MM.1S (cell line): ENCODE measurements around the gene SPHK1.

ENCODE experiments used
- DNase-seq: peaks from one replicate; pipeline ENCODE4 v3.0.0-alpha.2; 2015
- H2AFZ ChIP-seq: fragments of 300-600 bp; sonication (generic); 2 replicates; pipeline ENCODE4 v1.6.0; 2016; ENCODE audit warnings: antibody characterized with exemption, low read length
- H3F3A ChIP-seq: fragments of 300-600 bp; sonication (generic); 2 replicates; pipeline ENCODE4 v1.6.1; 2016; ENCODE audit warnings: mild to moderate bottlenecking, antibody characterized with exemption, low read length, moderate library complexity, mixed read lengths; ENCODE audit not compliant: insufficient read depth
- H3K27ac ChIP-seq: fragments of 300-600 bp; sonication (generic); 2 replicates; pipeline ENCODE4 v1.5.1; 2016; ENCODE audit warnings: mild to moderate bottlenecking, low read length
- H3K27me3 ChIP-seq: fragments of 300-600 bp; sonication (generic); replicated peaks from 2 replicates; pipeline ENCODE4 v1.6.0; 2016; ENCODE audit warnings: low read length; ENCODE audit not compliant: insufficient read depth
- H3K36me3 ChIP-seq: fragments of 300-600 bp; sonication (generic); replicated peaks from 2 replicates; pipeline ENCODE4 v1.6.1; 2016; ENCODE audit warnings: mild to moderate bottlenecking, low read length, mixed read lengths; ENCODE audit not compliant: insufficient read depth
- H3K4me1 ChIP-seq: fragments of 300-600 bp; sonication (generic); 2 replicates; pipeline ENCODE4 v1.6.1; 2016; ENCODE audit warnings: low read length, mixed read lengths
- H3K4me2 ChIP-seq: fragments of 300-600 bp; sonication (generic); 2 replicates; pipeline ENCODE4 v1.6.0; 2016; ENCODE audit warnings: low read depth, low read length
- H3K4me3 ChIP-seq: fragments of 300-600 bp; sonication (generic); 2 replicates; pipeline ENCODE4 v1.5.1; 2016; ENCODE audit warnings: low read length, mixed read lengths
- H3K79me2 ChIP-seq: fragments of 300-600 bp; sonication (generic); 2 replicates; pipeline ENCODE4 v1.6.1; 2016; ENCODE audit warnings: mixed run types, low read length, mixed read lengths
- H3K9ac ChIP-seq: fragments of 300-600 bp; sonication (generic); 2 replicates; pipeline ENCODE4 v1.6.1; 2016; ENCODE audit warnings: low read length, mixed read lengths
- H3K9me2 ChIP-seq: fragments of 300-600 bp; sonication (generic); replicated peaks from 2 replicates; pipeline ENCODE4 v1.6.1; 2016; ENCODE audit warnings: mild to moderate bottlenecking, low read length, mixed read lengths; ENCODE audit not compliant: insufficient read depth
- H3K9me3 ChIP-seq: fragments of 300-600 bp; sonication (generic); replicated peaks from 2 replicates; pipeline ENCODE4 v1.6.1; 2016; ENCODE audit warnings: mild to moderate bottlenecking, low read length, mixed read lengths; ENCODE audit not compliant: insufficient read depth
- H4K20me1 ChIP-seq: fragments of 300-600 bp; sonication (generic); 2 replicates; pipeline ENCODE4 v1.6.1; 2016; ENCODE audit warnings: mild to moderate bottlenecking, low read length, moderate library complexity, mixed read lengths; ENCODE audit not compliant: insufficient read depth
- CTCF ChIP-seq: fragments of 300-600 bp; sonication (generic); IDR thresholded peaks from 2 replicates; pipeline ENCODE4 v1.5.1; 2016; ENCODE audit warnings: antibody characterized with exemption, low read length, mixed read lengths
- EZH2 ChIP-seq: fragments of 300-600 bp; sonication (generic); optimal IDR thresholded peaks from 2 replicates; pipeline ENCODE3; 2017; ENCODE audit warnings: low read depth, mild to moderate bottlenecking, antibody characterized with exemption, low read length, mixed read lengths
- EZH2phosphoT487 ChIP-seq: fragments of 300-600 bp; sonication (generic); IDR thresholded peaks from 2 replicates; pipeline ENCODE4 v1.6.1; 2018; ENCODE audit warnings: antibody characterized with exemption, low read length

The SPHK1 gene

GRCh38 chr17:76410328-76410965 lies 26.0 kb downstream of the SPHK1 start:
- H3K4me3 ChIP-seq = no peak overlapping the region
- no peak overlapping the region for H3K27ac ChIP-seq
- H4K20me1 ChIP-seq = peaks cover 5% of the 10 kb centered on the region; the same call in 1 of the 2 replicates
- H3K27me3 ChIP-seq = no peaks in the 10 kb centered on the region
- H2AFZ ChIP-seq = no peak overlapping the region
- H3K9me3 ChIP-seq = no peaks in the 10 kb centered on the region
- no peaks in the 10 kb centered on the region for H3K9me2 ChIP-seq
- TF ChIP-seq EZH2 = no peak
- no peak for TF ChIP-seq CTCF
- no peak for TF ChIP-seq EZH2phosphoT487
- H3F3A ChIP-seq = no peaks in the 10 kb centered on the region
- no peak for DNase-seq
- no peaks in the 10 kb centered on the region for H3K36me3 ChIP-seq
- H3K9ac ChIP-seq = no peak overlapping the region
- peaks cover 65% of the 10 kb centered on the region for H3K79me2 ChIP-seq
- H3K4me2 ChIP-seq = no peak overlapping the region
- H3K4me1 ChIP-seq = peaks cover 4% of the 10 kb centered on the region; the same call in 1 of the 2 replicates

- TF ChIP-seq CTCF = no peak
- TF ChIP-seq EZH2 = no peak
- TF ChIP-seq EZH2phosphoT487 = no peak
- H3K9me3 ChIP-seq = no peaks in the 10 kb centered on the region
- no peak overlapping the region for H3K4me3 ChIP-seq
- H3K36me3 ChIP-seq = no peaks in the 10 kb centered on the region
- no peak overlapping the region for H2AFZ ChIP-seq
- no peak overlapping the region for H3K9ac ChIP-seq
- H3F3A ChIP-seq = no peaks in the 10 kb centered on the region
- H3K9me2 ChIP-seq = no peaks in the 10 kb centered on the region
- H4K20me1 ChIP-seq = peaks cover 5% of the 10 kb centered on the region; the same call in 1 of the 2 replicates
- DNase-seq = no peak
- peaks cover 62% of the 10 kb centered on the region for H3K79me2 ChIP-seq
- no peaks in the 10 kb centered on the region for H3K27me3 ChIP-seq
- H3K4me2 ChIP-seq = no peak overlapping the region
- no peak overlapping the region for H3K27ac ChIP-seq
- peaks cover 4% of the 10 kb centered on the region; the same call in 1 of the 2 replicates for H3K4me1 ChIP-seq
Observed at GRCh38 chr17:76411247-76411646, 26.8 kb downstream of the SPHK1 start.

- H3K4me1 ChIP-seq = peaks cover 20% of the 10 kb centered on the region
- no peaks in the 10 kb centered on the region for H3K27me3 ChIP-seq
- no peaks in the 10 kb centered on the region for H4K20me1 ChIP-seq
- TF ChIP-seq CTCF = no peak
- TF ChIP-seq EZH2phosphoT487 = no peak
- no peak for TF ChIP-seq EZH2
- no peak overlapping the region for H3K9ac ChIP-seq
- no peak overlapping the region for H3K27ac ChIP-seq
- no peaks in the 10 kb centered on the region for H3K9me2 ChIP-seq
- H3K9me3 ChIP-seq = no peaks in the 10 kb centered on the region
- DNase-seq = no peak
- peaks cover 75% of the 10 kb centered on the region for H3K79me2 ChIP-seq
- H3K4me3 ChIP-seq = no peak overlapping the region
- no peak overlapping the region for H2AFZ ChIP-seq
- no peaks in the 10 kb centered on the region for H3K36me3 ChIP-seq
- no peak overlapping the region for H3K4me2 ChIP-seq
- no peaks in the 10 kb centered on the region for H3F3A ChIP-seq
Observed at GRCh38 chr17:76414334-76415295, 30.2 kb downstream of the SPHK1 start.
